Duodenal mucosa (tissue), 2 donors: Measurements from ENCODE around the gene CPEB4.

Experiments used
- H3K27ac ChIP-seq: one replicate; pipeline ENCODE4 v1.7.0; 2013; ENCODE audit warnings: low read depth, low read length
- H3K27me3 ChIP-seq, 2 donors: one replicate each; pipeline ENCODE4 v1.7.0; 2013; ENCODE audit warnings: low read length in 2 of 2, control low read depth in 1 of 2; ENCODE audit not compliant: insufficient read depth in 2 of 2, control insufficient read depth in 1 of 2
- H3K36me3 ChIP-seq, 2 donors: one replicate each; pipeline ENCODE4 v1.7.0; 2013; ENCODE audit warnings: low read length in 2 of 2, control low read depth in 1 of 2; ENCODE audit not compliant: insufficient read depth in 2 of 2, control insufficient read depth in 1 of 2
- H3K4me1 ChIP-seq, 2 donors: one replicate each; pipeline ENCODE4 v1.7.0; 2013; ENCODE audit warnings: low read length in 2 of 2, control low read depth in 1 of 2; ENCODE audit not compliant: insufficient read depth in 2 of 2, control insufficient read depth in 1 of 2
- H3K4me3 ChIP-seq, 2 donors: one replicate each; pipeline ENCODE4 v1.7.0; 2013; ENCODE audit warnings: low read length in 2 of 2, low read depth in 1 of 2
- H3K9ac ChIP-seq, 2 donors: one replicate each; pipeline ENCODE4 v1.7.0; 2013; ENCODE audit warnings: low read length in 2 of 2, low read depth in 1 of 2
- H3K9me3 ChIP-seq, 2 donors: one replicate each; pipeline ENCODE4 v1.7.0; 2013; ENCODE audit warnings: low read length in 2 of 2, control low read depth in 1 of 2; ENCODE audit not compliant: control insufficient read depth in 1 of 2

Gene CPEB4

GRCh38 chr5:173850659-173851058, 37.5 kb upstream of the CPEB4 start:
- no peak overlapping the region for H3K27ac ChIP-seq
- no peak overlapping the region for H3K9ac ChIP-seq
- no peak overlapping the region for H3K4me3 ChIP-seq
- no peaks in the 10 kb centered on the region for H3K27me3 ChIP-seq
- no peaks in the 10 kb centered on the region for H3K36me3 ChIP-seq
- H3K9me3 ChIP-seq: peaks cover 2 to 5% of the 10 kb centered on the region in 2 donors
- H3K4me1 ChIP-seq: no peaks in the 10 kb centered on the region

DNA sequence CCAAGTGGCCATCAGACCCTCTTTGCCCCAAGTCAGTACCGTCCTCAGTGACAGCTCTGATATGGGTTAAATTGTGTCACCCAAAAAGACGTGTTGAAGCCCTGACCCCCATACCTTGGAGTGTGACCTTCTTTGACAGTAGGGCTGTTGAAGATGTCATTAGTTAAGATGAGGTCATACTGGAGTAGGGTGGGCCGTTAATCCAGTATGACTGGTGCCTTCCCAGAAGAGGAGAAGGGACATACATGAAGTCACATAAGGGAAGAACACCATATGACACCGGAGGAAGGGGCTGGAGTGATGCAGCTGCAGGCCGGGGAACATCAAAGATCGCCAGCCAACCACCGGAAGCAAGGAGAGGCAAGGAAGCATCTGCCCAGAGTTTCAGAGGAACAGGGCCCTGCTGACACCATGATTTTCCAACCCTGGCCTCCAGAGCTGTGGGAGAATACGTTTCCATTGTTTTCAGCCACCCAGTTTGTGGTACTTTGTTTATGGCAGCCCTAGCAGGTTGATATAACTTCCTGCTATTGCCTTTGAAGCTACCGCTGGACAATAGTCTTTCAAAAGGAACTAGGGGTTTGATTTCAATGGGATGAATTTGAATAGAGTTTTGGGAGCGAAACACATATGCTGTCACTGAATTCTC, 36.4 kb upstream of the CPEB4 start:
- Histone ChIP-seq H3K27me3 (no peaks in the 10 kb centered on the region), H3K36me3 (no peaks in the 10 kb centered on the region)

GRCh38 chr5:173852790-173853359, 35.3 kb upstream of the CPEB4 start:
- peaks cover under 1% of the 10 kb centered on the region in 2 donors for H3K4me1 ChIP-seq
- no peak overlapping the region for H3K9ac ChIP-seq
- no peaks in the 10 kb centered on the region for H3K27me3 ChIP-seq
- H3K27ac ChIP-seq: no peak overlapping the region
- no peaks in the 10 kb centered on the region for H3K36me3 ChIP-seq
- H3K4me3 ChIP-seq: no peak overlapping the region
- peaks cover 2 to 5% of the 10 kb centered on the region in 2 donors for H3K9me3 ChIP-seq

More for the DNA sequence above, 36.4 kb upstream of the CPEB4 start:
- no peak overlapping the region for H3K4me3 ChIP-seq
- H3K9me3 ChIP-seq: peaks cover 2 to 5% of the 10 kb centered on the region in 2 donors
- H3K9ac ChIP-seq: no peak overlapping the region
- H3K4me1 ChIP-seq: no peaks in the 10 kb centered on the region
- no peak overlapping the region for H3K27ac ChIP-seq

DNA sequence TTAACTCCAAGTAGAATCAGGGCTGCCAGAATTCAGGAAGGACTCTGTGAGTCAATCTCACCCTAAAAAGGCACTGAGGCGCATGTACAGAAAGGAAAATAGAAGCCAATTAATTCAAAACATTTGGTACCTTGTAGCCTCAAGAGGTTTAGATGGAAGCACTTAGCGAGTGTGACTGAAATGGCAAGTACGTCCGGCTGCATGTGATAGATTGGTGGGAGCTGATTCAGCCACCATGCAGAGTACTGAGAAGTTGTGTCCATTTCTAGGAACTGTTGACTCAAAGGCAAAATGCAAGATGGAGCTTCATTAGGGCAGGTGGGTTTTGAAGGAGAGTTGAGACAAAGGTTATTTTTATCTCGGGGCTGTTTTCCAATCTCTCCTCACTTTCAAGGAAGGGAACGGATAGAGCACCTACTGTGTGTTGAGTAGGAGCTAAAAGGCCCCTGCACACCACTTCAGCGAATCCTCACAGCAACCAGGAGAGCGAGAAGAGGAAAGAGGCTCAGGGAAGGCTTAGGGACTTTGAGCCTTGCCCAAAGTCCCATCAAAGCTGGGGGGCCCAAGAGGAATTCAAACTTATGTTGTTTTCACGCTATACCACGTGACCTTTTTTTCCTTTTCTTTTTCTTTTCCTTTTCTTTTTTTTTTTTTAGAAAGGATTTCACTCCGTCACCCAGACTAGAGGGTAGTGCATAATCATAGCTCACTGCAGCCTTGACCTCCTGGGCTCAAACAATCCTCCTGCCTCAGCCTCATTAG, 34.6 kb upstream of the CPEB4 start:
- no peak overlapping the region for H3K4me3 ChIP-seq
- H3K27ac ChIP-seq: no peak overlapping the region
- H3K27me3 ChIP-seq: no peaks in the 10 kb centered on the region
- H3K9ac ChIP-seq: no peak overlapping the region
- H3K36me3 ChIP-seq: no peaks in the 10 kb centered on the region
- peaks cover 2 to 5% of the 10 kb centered on the region in 2 donors for H3K9me3 ChIP-seq
- peaks cover 6 to 7% of the 10 kb centered on the region in 2 donors for H3K4me1 ChIP-seq

DNA sequence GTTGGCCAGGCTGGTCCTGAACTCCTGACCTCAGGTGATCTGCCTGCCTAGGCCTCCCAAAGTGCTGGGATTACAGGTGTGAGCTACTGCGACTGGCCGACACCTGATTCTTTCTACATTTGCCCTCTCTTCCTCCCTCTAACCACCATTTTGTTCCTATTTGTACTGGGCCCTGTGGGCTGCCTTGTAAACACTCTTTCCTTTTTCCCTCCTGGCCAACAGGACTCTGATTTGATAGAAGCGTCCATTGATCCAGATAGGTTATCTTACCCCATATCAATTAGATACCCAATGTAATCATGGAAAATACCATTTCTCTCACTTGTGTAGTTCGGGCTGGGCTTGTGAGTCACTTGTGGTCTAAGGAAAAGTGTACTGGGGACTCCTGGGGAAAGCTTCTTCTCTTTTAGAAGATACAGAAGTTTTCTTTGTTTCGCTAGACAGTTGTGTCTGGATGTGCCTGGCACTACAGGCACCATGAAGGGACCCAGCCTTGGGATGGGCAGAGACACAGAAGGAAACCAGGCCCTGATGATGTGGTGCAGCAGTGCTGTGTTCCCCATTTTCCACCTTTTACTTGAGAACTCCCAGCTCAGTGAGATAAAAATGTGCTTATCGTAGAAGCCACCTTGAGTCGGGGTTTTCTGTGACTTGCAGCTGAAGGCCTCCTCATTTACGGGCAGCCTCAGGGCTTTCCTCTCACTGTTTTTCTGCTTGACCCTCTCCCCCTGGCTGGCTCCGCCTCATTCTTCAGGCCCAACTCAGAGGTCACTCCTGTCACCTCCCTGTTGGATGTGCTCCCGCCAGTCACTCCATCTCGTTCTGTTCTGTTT, 32.8 kb upstream of the CPEB4 start:
- no peak overlapping the region for H3K27ac ChIP-seq
- H3K27me3 ChIP-seq: no peaks in the 10 kb centered on the region
- no peak overlapping the region for H3K4me3 ChIP-seq
- H3K4me1 ChIP-seq: peaks cover 9 to 19% of the 10 kb centered on the region in 2 donors
- no peak overlapping the region for H3K9ac ChIP-seq
- no peaks in the 10 kb centered on the region for H3K36me3 ChIP-seq
- H3K9me3 ChIP-seq: no peaks in the 10 kb centered on the region

DNA sequence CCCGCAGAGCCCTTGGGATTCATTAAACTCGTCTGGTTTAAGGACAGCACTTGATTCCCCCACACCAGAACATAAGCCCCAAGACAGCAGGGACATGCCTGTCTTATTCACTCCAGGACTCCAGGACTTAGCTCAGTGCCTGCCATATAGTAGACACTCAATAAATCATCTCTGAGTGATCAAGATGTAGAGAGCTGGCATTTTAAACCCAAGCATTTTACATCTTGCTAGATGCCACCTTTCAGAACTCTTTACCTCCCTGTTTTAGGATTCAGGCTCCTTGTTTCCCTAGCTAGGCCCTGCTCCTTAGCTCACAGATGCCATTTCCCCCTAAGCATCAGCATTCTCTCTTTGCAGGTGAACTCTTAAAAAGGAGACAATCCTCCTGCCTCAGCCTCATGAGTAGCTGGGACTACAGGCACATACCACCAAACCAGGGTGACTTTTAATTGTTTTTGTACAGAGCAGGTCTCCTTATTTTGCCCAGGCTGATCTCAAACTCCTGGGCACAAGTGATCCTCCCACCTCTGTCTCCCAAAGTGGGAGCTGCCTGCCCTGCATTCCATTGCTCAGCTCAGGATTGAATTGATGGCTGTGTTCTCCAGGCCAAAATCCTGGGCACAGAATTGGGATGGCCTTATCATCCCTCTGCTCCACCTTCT, 32.0 kb upstream of the CPEB4 start:
- no peaks in the 10 kb centered on the region for H3K27me3 ChIP-seq
- H3K36me3 ChIP-seq: no peaks in the 10 kb centered on the region
- H3K9ac ChIP-seq: no peak overlapping the region
- H3K4me1 ChIP-seq: peaks cover 12 to 26% of the 10 kb centered on the region in 2 donors
- H3K9me3 ChIP-seq: no peaks in the 10 kb centered on the region
- no peak overlapping the region for H3K27ac ChIP-seq
- no peak overlapping the region for H3K4me3 ChIP-seq

DNA sequence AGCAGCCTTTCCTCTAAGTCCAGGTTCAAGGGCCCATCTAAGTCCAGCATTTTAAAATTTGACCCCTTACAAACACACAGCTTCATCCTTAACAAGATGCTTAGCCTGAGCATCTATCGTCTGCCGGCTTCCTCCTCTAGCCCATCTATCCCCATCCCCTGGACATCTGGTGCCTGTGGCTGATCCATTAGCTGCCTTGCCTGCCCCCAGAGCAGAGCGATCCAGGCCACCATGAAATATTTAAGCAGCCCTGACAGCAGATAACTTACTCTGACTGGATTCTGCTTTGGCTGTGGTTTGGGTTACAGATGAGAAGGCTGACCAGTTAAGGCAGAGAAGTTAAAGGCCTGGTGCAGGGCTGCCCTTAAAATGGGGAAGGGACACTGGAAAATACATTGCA, 30.9 kb upstream of the CPEB4 start:
- Histone ChIP-seq H3K36me3 (no peaks in the 10 kb centered on the region), H3K4me1 (peaks cover 12 to 28% of the 10 kb centered on the region in 2 donors), H3K4me3 (no peak overlapping the region), H3K9me3 (no peaks in the 10 kb centered on the region), H3K27me3 (no peaks in the 10 kb centered on the region), H3K27ac (no peak overlapping the region), H3K9ac (no peak overlapping the region)

GRCh38 chr5:173858021-173858669, 30.0 kb upstream of the CPEB4 start:
- no peaks in the 10 kb centered on the region for H3K36me3 ChIP-seq
- peaks cover 12 to 28% of the 10 kb centered on the region in 2 donors for H3K4me1 ChIP-seq
- no peaks in the 10 kb centered on the region for H3K27me3 ChIP-seq
- no peak overlapping the region for H3K9ac ChIP-seq
- H3K9me3 ChIP-seq: no peaks in the 10 kb centered on the region
- no peak overlapping the region for H3K27ac ChIP-seq
- no peak overlapping the region for H3K4me3 ChIP-seq

GRCh38 chr5:173858670-173859407, 29.3 kb upstream of the CPEB4 start:
- Histone ChIP-seq H3K4me1 (peaks cover 12 to 29% of the 10 kb centered on the region in 2 donors), H3K27ac (no peak overlapping the region)

More at GRCh38 chr5:173858670-173859407, 29.3 kb upstream of the CPEB4 start:
- Histone ChIP-seq H3K4me3 (no peak overlapping the region), H3K27me3 (no peaks in the 10 kb centered on the region), H3K9me3 (no peaks in the 10 kb centered on the region), H3K36me3 (no peaks in the 10 kb centered on the region), H3K9ac (no peak overlapping the region)
